Stromal cell of bone marrow (primary cell): ENCODE results near the gene SIVA1.

Source experiments
- DNase-seq: peaks from one replicate; pipeline ENCODE4 v3.0.0-alpha.2; 2012; ENCODE audit warnings: low read depth

The SIVA1 gene

DNA sequence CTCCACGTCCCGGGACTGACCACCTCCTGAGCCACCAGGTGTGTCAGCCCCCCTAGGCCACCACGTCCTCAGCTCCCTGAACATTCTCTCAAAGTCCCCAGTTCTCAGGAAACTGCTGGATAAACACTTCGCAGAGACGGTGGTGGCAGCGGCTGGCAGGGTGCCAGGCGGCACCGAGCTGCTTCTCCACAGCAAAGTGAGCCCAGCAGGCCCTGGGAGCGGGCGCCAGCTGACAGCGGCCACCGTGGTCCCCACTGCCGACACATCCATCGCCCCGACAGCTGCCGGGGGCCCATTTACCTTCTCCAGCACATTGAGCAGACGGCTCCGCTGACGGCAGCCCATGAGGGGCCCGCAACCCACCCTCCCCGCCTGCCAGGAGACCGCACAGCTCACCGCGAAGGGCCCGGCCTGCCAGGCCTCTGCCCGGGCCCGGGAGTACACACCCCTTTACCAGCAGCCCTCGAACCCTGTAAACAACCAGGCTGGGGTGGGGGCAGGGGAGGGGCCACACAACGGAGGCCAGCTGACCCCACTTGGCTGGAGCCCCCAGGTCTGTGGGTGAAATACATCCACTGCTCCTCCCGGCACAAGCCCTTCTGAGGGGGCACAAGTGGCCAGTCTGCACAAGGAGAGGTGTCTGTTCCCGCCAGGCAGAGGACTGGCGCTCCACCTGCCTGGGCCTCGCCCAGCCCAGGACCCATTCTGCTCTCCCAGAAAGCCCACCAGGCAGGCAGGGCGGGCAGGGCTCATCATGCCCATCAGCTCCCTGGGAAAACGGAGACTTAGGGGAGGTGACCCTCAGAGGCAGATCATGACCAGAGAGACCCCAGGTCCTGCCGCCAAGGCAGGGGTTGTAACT lies 32.1 kb downstream of the SIVA1 start:
- no peak for DNase-seq

DNA sequence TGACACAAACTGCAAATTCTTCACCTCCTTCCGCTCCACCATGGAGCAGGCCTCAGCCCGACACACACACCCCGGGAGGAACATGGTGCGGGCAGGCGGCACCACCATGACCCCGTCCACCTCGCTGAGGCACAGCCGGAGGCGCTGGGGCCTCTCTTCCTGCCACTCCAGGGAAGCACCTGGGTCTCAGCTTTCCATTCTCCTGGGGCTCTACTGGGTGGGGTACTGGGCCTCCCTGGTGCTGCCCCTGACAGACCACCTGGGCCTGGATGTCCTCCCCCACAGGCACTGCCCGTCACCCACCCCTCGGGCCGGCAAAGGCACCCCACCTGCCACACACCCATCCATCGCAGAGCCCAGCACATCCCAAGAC lies 32.7 kb downstream of the SIVA1 start:
- DNase-seq: no peak

DNA sequence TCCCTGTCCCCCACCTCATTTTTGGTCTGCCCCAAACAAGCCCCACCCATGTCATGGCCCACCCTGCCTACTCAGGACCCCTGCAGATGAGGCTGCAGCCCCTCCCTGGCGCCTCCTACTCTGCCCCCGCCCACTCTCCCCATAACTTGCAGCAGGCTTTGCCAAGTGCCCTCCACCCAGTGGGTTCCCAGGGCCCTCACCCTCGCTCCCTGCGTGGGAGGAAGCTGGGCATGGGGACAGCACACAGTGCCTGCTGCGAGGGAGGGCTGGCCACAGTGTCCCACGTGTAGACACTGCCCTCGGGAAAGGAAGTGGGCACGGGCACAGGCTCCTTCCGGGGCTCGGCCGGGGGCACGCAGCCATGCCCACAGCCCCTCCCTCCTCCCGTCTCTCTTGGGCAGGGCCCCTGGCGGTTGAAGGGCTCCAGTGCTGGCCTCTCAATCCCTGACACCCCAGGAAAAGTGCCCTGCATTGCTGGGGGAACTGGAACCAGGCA lies 33.2 kb downstream of the SIVA1 start:
- DNase-seq: no peak

DNA sequence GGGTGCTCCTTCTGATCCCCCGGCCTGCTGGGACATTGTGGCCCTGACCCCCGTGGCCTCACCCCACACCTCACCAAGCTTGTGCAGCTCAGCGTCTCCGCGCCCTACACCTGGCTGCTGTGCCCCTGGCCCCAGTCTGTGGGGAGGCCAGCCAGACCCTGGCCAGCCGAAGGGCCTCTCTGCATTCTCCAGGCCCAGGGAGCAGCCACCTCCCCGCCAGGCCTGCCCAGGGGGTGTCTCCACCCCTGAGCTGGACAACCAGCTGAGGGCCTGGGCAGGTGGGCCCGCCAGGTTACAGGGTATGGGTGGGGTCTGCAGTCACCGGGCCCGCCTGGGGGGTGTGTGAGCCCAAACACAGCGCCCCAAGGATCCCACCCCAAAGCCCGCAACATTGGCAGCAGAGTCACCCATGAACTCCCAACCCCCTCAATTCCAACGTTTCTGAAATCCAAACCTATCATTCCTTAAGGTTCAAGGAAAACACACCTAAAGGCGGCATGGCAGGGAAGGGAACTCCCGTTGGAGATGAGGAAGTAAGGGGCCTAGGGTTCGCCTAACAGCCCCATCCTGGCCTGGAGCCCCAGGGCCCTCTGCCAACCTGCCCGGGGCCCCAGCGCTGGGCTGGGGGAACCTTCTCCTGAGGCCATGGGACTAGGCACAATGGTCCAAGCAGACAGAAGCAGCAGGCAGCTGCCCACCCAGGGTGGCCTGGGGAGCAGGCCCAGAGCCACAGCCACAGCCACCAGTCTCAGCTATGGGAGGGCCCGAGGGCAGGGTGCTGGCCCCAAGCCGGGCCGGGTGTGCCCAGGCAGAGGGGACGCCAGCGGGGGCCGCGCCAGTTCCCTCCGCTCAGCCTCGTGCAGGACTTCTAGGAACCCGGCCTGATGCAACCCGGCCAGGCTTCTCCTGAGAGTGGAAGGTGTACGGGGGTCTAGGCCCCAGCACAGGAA lies 34.1 kb downstream of the SIVA1 start:
- no peak for DNase-seq

DNA sequence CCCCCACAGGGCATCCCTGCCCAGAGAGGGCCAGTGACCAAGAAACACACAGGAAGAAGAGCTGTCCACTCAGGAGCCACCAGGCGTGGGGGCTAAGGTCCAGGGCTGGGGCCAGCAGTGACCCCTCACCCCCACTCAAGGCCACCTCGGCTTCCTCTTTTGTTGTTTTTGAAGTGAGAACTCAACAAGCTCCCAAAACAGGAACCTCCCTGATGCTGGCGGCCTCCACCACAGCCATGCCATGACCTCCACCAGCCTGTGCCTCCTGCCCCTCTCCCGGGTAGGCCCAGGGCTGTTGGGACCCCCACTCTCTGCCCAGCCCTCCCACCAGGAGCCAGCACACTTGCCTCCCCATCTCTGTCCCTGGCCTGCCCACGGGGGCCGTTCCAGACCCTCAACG lies 34.8 kb downstream of the SIVA1 start:
- DNase-seq: no peak

DNA sequence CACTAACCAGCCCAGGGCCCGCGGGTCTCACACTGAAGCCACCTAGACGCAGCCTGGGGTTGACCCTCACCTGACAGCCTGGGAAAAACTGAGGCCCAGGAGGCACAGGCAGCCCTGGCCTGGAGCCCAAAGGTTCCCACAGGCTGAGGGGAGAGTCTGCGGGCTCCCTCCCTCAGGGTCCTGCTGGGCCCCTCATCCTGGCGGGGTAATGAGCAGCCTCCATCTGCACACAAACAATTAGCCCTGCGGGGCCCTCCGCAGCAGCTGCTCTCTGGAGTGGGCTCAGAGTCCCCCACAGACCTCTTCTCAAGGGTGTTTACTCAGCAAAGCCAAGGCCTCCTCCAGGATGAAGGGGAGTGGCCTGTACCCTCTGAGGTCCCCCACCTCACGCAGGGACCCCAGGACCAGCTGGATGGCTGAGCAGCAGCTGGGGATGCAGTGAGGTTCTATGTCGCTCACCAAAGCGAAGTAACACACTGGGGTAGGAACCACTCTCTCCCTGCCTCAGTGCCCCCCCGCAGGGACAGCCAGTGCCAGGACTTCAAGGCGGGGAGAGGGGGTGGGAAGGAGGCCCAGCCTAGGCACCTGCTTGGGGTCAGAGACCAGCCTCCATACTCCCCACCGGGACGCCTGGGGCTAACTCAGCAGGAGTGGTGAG lies 35.3 kb downstream of the SIVA1 start:
- DNase-seq: no peak

DNA sequence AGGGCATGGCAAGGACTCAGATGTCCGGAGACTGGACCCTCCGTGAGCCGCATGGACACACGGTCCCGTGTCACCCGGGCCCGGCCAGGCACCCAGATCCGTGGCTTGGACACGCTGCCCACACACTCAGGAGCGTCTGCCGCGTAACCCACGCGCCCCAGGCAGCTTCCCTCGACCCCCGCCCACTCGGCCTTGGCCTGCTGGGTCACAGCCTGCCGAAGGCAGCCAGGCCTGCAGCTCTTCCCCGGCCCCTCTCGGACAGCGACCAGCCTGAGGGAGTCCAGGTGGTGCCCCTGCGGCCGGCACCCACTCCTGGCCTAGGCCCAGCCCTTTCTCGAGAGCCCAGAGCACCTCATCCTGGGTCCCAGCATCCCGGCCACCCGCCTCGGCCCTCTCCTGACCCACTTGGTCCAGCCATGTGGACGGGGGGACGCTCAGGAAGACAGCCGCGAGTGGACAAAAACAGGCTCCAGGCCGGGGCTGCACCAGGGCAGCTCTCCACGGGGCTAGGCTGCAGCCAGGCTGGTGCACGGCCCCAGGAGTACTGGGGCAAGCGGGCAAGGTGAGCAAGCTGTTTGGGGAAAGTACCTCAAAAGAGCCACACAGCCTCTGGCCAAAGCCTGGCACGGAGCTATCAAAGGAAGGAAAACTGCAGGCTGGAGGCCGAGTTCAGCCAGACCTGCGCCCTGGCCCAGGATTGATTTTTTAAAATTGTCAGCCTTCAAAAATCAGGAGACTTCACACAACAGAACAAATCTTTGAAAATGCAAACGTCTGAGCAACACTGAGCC lies 36.1 kb downstream of the SIVA1 start:
- DNase-seq: no peak

DNA sequence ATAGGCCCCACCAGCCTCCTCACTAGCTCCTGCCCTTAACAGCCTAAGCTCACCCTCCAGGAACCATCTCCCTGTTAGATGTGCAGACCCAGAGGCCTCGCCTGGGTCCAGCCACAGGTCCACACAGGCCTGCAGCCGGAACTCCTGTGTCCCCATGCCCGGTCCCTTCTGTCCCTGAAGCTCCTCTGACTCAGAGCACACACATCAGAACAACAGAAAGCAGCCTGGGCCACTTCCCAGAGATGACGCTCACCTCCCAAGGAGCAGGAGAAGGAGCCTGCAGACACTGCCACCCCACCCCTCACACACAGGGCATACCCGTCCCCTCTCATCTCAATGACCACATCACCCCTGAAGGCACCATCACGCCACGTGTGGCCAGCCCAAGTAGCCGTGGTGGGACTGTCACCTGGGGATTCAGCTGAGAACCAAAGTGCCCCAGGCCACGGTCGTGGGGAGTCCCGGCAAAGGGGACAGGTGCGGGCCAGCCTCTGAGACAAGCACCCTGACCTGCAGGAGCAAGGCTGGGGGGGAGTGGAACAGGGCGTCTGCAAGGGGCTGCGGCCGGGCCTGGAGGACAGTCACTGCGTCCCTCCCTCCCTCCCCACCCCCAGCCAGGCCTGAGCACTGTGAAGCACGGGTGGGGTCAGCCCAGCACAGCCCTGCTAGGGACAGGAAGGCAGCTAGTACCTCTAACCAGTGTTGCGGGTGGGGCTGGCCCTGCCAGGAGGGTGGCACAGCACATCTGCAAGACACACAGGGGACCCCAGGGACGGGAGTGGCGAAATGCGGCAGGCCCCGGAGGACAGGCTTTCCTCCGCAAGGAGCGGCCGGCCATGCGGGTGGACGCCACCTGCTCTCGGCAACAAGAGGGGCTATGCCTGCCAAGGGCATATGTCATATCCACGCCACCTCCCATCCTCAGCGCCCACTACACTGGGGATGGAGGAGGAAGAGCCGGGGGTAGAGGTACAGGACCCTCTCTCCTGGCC lies 37.1 kb downstream of the SIVA1 start:
- no peak for DNase-seq

DNA sequence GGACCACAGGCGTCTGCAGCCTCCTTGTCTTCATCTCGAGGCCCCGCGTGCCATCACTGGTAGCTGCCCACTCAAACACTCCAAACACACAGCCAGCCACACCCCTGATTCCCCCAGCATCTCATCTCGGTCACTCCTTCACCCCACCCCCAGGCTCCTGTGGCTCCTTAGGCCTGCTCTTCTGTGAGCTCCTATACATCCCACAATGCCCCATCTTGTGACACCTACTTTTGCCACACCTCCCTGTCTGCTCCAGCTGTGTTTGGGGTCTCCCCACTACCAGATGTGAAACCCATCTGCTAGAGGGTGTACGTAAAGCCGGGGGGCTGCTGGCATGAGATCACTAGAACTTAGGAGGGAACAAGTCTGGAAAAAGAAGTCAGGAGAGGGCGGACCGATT lies 38.5 kb downstream of the SIVA1 start:
- DNase-seq: no peak

DNA sequence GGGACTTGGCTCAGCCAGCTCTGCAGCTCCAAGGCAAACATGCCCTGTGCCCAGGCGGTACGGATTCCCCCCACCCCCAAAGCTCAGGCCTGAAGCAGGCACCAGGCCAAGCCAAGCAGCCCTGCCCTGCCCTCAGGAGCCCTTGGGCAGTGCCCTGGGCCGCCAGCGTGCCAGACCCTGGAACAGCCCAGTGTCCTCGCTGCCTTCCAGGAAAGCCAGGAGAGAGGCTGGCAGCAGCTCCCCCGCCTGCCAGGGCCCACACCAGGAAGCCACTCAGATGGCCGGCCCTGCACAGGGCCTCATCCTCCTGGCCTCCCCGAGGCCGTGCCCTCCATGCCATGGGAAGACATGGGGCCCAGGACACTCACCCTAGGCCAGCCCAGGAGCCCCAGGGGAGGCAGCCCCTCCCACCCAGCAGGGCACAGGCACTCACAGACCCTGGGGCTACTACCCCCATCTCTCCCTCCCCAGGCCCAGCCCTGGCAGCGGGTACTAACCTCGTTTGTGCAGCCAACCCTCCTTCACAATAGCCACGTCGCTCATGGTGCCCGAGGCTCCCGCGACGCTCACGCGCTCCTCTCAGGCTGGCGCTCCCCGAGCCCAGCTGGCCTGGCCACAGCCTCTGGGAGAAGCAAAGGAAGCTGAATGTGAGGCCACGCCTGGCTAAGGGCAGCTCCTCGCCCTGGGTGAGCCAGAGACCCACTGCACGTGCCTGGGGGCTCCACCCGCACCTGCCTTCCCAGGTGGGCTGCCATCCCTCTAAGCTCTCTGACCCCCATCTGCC lies 39.3 kb downstream of the SIVA1 start:
- DNase-seq: no peak

DNA sequence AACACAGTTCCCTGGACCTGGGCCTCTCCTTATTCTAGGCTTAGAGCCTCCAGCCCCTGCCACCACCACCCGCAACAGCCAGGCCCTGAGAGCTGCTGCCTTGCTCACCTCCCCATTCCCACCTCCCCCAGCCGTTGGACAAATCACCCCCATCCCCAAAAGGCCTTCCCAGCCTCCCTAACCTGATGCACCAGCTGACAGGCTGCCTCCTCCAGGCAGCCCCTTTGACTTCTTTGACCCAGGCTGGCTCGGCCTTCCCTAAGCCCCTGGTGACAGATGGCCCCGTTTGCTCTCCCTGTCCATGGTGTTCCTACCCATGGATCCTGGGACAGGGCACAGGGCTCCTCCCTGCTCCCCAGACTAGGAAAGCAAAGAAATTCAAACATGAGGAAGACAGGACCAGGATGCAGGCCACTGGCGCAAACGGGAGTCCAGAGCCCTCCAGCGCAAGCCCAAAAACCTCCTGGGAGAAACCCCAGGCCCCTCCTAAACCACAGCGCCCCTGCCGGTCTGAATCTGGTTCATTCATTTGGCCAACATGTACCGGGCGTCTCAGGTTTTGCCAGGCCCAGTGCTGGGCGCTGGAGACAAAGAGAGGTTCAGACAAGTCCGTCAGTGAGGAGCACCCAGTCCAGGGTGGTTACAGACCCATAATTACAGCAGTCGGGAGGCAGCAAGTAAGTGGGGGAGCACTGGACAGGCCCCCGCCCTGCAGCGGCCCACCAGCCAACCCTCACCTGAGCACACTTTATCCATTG lies 40.2 kb downstream of the SIVA1 start:
- no peak for DNase-seq

DNA sequence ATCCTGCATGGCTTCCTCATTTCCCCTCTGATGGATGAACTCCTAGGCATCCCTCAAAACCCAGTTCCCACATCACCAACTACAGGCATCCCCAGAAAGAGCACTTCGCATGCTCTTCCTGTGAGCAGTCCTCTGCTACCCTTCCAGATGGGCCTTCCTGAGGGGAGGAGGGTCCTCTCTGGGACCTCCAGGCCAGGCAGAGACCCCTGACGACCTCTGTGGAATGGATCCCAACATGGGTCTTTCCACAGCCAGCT lies 40.7 kb downstream of the SIVA1 start:
- no peak for DNase-seq

DNA sequence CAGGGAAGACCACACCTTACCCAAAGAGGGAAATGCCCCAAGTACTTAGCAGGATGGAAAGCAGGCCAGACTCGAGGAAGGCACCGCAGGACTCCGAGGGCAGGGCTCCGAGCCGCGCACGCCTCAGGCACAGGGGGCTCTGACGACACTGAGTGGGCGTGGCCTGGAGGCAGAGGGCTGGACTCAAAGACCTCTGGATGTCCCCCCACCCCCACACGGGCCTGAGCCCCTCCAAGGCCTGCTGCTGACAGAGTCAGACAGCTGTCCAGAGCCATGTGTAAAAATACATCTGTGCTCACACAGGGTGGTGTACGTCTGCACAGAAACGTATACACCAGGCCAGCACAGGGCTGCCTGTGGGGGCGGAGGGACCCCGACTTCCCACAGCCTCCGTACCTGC lies 41.2 kb downstream of the SIVA1 start:
- no peak for DNase-seq

DNA sequence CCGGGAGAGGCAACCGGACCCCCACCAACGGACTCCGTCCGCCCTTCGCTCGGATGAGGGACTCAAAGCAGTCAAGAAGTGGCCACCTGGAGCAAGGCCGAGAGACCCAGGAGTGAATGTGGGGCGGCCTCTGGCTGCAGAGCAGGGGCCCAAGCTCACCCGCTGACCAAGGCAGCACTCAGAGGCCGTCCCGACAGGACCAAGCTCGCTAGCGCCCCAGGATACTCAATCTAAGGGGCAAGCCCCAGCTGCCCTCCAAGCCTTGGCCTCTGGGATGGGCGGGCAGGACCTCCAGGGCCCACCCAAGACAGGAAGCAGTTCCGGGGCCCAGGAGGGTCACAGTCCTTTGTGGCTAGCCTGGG lies 41.7 kb downstream of the SIVA1 start:
- no peak for DNase-seq

DNA sequence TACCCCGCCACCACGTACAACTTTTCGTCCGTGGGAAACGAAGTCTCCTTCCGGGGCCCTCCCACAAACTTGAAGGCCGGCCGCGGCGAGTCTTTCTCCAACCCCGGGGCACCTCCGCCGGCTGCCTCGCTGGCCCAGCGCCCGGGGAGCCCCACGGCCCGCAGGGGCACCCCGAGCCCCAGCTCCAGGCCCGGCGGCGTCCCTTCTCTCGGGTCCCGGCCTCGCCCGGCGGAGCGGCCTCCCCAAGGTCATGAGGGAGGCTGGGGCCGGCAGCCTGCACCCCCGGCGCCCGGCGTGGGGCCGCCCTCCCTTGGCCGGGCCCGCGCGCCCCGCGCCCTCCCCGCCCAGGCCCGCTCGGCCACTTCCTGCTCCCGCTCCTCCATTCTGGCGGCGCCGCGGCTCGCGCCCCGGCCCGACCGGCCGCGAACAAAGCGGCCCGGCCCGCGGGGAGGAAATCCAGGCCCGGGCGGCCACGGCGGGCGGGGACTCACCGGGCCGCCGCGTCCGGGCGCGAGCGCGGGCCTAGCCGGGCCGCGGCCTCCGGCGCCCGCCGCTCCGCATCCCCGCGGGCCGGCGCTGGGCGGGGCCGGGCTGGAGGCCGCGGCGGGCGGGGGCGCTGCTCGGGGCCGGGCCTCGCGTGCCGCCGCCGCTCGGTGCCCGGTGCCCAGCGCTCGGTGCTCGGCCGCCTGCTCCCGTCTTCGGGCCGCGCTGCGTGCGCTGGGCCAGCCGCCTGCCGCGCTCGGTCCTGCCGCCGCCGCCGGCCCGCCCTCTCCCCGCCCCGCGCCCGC lies 42.2 kb downstream of the SIVA1 start, which contains the start of gene AKT1:
Gene AKT1 (minus strand): TSS at position 756 of the 788 bp plus-strand sequence. CDS start 3,105 bp downstream, outside the sequence.
- no peak for DNase-seq

DNA sequence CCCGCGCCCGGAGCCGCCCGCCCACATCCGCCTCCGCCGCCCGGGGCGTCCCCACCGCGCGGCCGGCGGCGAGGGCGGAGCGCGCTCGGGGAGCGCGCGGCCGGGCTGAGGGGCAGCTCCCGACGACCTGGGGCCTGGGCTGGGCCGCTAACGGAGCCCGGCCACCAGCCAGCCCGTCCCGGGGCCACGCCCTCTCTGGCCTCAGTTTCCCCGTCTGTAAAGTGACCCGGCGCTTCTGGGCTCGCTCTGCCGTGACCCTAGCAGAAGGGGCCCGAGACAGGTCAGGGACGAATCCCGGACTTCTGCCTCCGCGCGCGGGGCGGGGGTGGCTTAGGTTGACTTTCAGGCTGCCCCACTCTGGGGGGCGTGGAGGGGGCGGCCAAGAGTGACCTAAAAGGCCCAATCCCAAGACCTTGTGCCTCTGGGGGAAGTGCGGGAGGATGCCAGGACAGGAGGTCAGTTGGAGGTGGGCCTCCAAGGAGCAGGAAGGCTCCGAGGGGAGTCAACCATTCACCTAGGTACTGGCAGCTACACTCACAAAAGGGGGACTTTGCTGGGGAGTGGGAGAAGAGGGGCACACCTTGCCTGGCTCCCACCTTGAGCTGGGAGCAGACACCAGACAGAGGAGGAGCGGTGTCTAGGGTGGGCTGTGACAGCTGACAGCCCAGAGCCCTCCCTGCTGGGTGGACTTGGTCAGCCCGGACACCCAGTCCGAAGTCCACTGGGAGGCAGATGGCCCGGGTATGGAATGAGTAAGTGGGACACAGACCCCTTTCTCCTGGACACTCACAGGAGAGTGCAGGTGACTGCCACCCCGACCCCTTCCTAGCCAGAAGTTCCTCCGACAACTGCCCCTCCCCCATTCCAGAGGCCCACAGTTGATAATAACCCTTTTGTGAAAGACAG lies 43.1 kb downstream of the SIVA1 start:
- no peak for DNase-seq

DNA sequence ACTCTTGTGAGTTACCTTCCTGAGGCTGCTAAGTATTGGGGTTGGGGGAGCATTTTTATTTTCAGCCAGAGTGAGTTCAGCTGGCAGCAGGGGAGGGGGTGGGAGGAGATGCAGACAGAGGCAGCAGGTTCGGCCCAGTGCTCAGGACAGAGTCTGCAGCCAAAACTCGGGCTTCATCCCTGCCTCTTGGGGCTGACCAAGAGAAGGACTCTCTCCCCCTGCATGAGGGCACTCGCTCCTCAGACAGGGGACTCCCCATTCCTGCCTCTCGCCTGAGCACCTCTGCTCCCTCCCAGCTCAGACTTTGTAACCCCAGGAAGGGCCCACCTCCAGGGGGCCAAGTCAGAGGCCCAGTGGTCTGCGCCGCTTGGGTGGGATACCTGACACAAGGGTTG lies 43.7 kb downstream of the SIVA1 start:
- no peak for DNase-seq
